Measurements from ENCODE around the gene TSPAN12.

TSPAN12 gene

DNA sequence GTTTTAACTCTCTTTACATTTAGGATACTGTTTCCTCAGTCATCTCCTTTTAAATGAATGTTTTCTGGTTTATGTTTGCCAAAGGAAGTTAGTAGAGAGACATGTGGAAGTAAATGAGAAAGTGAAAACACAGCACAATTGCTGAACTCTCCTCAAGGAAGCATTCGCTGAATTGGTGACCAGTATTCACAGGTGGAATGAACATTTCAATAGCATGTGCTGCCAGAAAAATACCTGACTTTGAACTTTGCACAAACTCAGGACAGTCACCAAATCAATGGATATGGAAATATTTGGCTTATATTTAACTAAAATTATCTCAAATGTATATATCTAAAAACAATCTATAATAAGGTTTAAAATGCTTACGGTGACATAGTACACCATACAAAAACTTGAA is 28.5 kb downstream of the TSPAN12 start:
- H3K4me3 ChIP-seq (ENCODE audit: low read depth in 1 of 5, low read length in 5 of 5), result no peak overlapping the region

DNA sequence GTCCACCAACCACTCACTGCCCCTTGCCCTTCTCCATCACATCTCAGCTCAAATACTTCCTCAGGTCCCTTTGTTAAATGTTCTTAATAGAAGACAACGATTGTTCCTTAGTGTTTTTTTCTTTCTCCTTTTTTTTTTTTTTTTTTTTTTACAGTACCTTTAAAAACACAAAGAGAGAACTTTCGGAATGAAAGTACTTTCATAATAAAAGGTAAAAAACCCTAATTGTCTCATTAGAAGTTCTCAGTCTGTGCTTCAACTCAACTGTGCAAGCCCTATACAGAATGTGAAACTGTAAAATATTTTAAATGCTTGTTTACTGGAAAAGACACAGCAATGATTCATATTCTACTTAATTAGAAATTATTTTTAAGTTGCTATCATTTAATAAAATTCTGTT is 29.4 kb downstream of the TSPAN12 start:
- Histone ChIP-seq H3K9me3 (ENCODE audit: control insufficient read depth in 5 of 5, low read length in 5 of 5) (no peaks in the 10 kb centered on the region), H3K9ac (ENCODE audit: low read length in 5 of 5) (no peak overlapping the region), H3K27me3 (ENCODE audit: control insufficient read depth in 5 of 5, insufficient read depth in 4 of 5, low read length in 5 of 5) (no peaks in the 10 kb centered on the region), H3K4me3 (ENCODE audit: low read depth in 1 of 5, low read length in 5 of 5) (no peak overlapping the region), H3K27ac (ENCODE audit: low read depth, low read length) (no peak overlapping the region), H3K4me1 (ENCODE audit: control insufficient read depth in 5 of 5, insufficient read depth in 5 of 5, low read length in 5 of 5) (no peaks in the 10 kb centered on the region), H3K36me3 (ENCODE audit: control insufficient read depth in 5 of 5, insufficient read depth in 5 of 5, low read length in 5 of 5) (no peaks in the 10 kb centered on the region)

More for the DNA sequence above, 28.5 kb downstream of the TSPAN12 start:
- no peaks in the 10 kb centered on the region for H3K36me3 ChIP-seq (ENCODE audit: control insufficient read depth in 5 of 5, insufficient read depth in 5 of 5, low read length in 5 of 5)
- no peaks in the 10 kb centered on the region for H3K9me3 ChIP-seq (ENCODE audit: control insufficient read depth in 5 of 5, low read length in 5 of 5)
- H3K9ac ChIP-seq (ENCODE audit: low read length in 5 of 5), result no peak overlapping the region
- H3K27ac ChIP-seq (ENCODE audit: low read depth, low read length), result no peak overlapping the region
- no peaks in the 10 kb centered on the region for H3K27me3 ChIP-seq (ENCODE audit: control insufficient read depth in 5 of 5, insufficient read depth in 4 of 5, low read length in 5 of 5)
- H3K4me1 ChIP-seq (ENCODE audit: control insufficient read depth in 5 of 5, insufficient read depth in 5 of 5, low read length in 5 of 5), result no peaks in the 10 kb centered on the region

GRCh38 chr7:120827371-120828118 is 30.4 kb downstream of the TSPAN12 start:
- Histone ChIP-seq H3K9me3 (ENCODE audit: control insufficient read depth in 5 of 5, low read length in 5 of 5) (no peaks in the 10 kb centered on the region), H3K27ac (ENCODE audit: low read depth, low read length) (no peak overlapping the region), H3K36me3 (ENCODE audit: control insufficient read depth in 5 of 5, insufficient read depth in 5 of 5, low read length in 5 of 5) (no peaks in the 10 kb centered on the region), H3K4me3 (ENCODE audit: low read depth in 1 of 5, low read length in 5 of 5) (no peak overlapping the region), H3K4me1 (ENCODE audit: control insufficient read depth in 5 of 5, insufficient read depth in 5 of 5, low read length in 5 of 5) (no peaks in the 10 kb centered on the region), H3K27me3 (ENCODE audit: control insufficient read depth in 5 of 5, insufficient read depth in 4 of 5, low read length in 5 of 5) (no peaks in the 10 kb centered on the region), H3K9ac (ENCODE audit: low read length in 5 of 5) (no peak overlapping the region)

DNA sequence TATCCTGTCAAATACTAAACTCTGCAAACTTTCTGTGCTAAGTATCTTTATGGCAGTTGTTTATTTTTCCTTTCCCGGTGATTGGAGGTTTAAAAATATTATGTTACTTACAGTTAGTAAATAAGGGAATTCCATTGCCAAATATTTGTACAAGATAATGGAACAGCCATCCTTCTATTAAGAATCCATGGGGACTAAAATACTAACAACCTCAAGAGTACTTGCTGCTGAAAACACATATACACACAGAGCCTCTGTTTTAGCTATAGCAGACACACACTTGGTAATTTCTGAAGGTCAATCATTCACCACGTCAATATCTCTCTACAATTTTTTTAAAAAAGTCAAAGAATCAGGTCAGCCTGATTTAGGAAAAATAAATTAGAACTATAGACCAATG is 32.4 kb downstream of the TSPAN12 start:
- Histone ChIP-seq H3K9me3 (ENCODE audit: control insufficient read depth in 5 of 5, low read length in 5 of 5) (no peaks in the 10 kb centered on the region), H3K36me3 (ENCODE audit: control insufficient read depth in 5 of 5, insufficient read depth in 5 of 5, low read length in 5 of 5) (no peaks in the 10 kb centered on the region), H3K27ac (ENCODE audit: low read depth, low read length) (no peak overlapping the region), H3K27me3 (ENCODE audit: control insufficient read depth in 5 of 5, insufficient read depth in 4 of 5, low read length in 5 of 5) (no peaks in the 10 kb centered on the region), H3K4me3 (ENCODE audit: low read depth in 1 of 5, low read length in 5 of 5) (no peak overlapping the region), H3K9ac (ENCODE audit: low read length in 5 of 5) (no peak overlapping the region), H3K4me1 (ENCODE audit: control insufficient read depth in 5 of 5, insufficient read depth in 5 of 5, low read length in 5 of 5) (no peaks in the 10 kb centered on the region)

DNA sequence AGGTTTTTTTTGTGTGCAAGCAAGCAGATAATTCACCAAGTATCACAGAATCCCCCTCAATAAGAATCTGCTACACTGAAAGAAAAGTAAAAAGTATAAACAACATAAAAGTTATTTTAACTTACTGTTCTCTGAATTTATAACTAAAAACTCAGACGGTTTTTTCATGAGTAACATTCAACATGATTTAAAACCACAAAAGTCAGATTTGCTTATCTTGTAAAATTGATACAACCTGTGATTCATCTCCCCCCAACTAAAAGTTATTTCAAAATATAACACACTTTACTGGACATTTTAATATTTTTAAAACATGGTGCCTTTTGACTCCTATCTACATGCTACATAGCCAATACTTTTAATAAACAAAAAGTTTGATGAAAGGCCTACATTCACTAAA is 32.8 kb downstream of the TSPAN12 start:
- Histone ChIP-seq H3K4me1 (ENCODE audit: control insufficient read depth in 5 of 5, insufficient read depth in 5 of 5, low read length in 5 of 5) (no peaks in the 10 kb centered on the region), H3K4me3 (ENCODE audit: low read depth in 1 of 5, low read length in 5 of 5) (no peak overlapping the region), H3K36me3 (ENCODE audit: control insufficient read depth in 5 of 5, insufficient read depth in 5 of 5, low read length in 5 of 5) (no peaks in the 10 kb centered on the region), H3K27ac (ENCODE audit: low read depth, low read length) (no peak overlapping the region), H3K27me3 (ENCODE audit: control insufficient read depth in 5 of 5, insufficient read depth in 4 of 5, low read length in 5 of 5) (no peaks in the 10 kb centered on the region), H3K9ac (ENCODE audit: low read length in 5 of 5) (no peak overlapping the region), H3K9me3 (ENCODE audit: control insufficient read depth in 5 of 5, low read length in 5 of 5) (no peaks in the 10 kb centered on the region)

DNA sequence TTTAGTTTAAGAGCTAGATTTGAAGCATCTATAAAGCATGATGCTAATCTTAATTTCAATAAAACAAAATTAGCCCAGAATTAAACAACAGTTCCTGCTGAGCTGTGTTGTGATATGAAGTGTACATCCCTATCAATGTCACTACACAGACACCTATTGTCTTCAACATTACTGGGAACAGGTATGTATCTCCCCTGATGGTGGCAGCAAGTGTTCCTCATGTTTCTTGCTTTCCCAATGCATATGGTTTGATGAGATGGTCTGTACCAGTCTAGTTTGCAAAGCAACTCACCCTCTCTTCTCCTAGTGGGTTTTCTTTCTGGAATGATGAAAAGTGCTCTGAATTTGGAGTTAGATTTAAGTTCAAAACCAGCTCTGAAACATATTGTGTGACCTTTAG is 38.1 kb downstream of the TSPAN12 start:
- Histone ChIP-seq H3K9ac (ENCODE audit: low read length in 5 of 5) (no peak overlapping the region), H3K27ac (ENCODE audit: low read depth, low read length) (no peak overlapping the region), H3K36me3 (ENCODE audit: control insufficient read depth in 5 of 5, insufficient read depth in 5 of 5, low read length in 5 of 5) (peaks cover 0 to 3% (median 0%) of the 10 kb centered on the region in 5 donors), H3K27me3 (ENCODE audit: control insufficient read depth in 5 of 5, insufficient read depth in 4 of 5, low read length in 5 of 5) (no peaks in the 10 kb centered on the region), H3K4me3 (ENCODE audit: low read depth in 1 of 5, low read length in 5 of 5) (no peak overlapping the region), H3K4me1 (ENCODE audit: control insufficient read depth in 5 of 5, insufficient read depth in 5 of 5, low read length in 5 of 5) (no peaks in the 10 kb centered on the region), H3K9me3 (ENCODE audit: control insufficient read depth in 5 of 5, low read length in 5 of 5) (no peaks in the 10 kb centered on the region)

DNA sequence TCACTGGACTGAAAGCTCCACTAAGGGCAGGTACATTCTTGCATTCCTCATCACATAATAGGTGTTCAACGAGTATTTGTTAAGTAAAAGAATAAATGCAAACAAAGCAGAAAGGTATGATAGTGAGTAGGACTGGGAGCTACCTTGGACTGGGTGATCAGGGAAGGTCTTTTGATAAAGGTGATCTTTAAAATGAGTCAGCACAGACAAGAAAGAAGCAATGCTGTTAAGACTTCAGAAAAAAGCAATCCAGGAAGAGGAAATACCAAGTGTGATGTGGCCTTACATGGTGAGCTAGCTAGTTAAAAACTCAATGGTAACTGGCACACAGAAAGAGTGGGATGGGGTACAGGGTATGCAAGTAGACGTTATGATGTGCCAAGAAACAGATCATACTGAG is 40.1 kb downstream of the TSPAN12 start:
- Histone ChIP-seq H3K36me3 (ENCODE audit: control insufficient read depth in 5 of 5, insufficient read depth in 5 of 5, low read length in 5 of 5) (peaks cover 0 to 3% (median 0%) of the 10 kb centered on the region in 5 donors), H3K27me3 (ENCODE audit: control insufficient read depth in 5 of 5, insufficient read depth in 4 of 5, low read length in 5 of 5) (no peaks in the 10 kb centered on the region), H3K9ac (ENCODE audit: low read length in 5 of 5) (no peak overlapping the region), H3K9me3 (ENCODE audit: control insufficient read depth in 5 of 5, low read length in 5 of 5) (no peaks in the 10 kb centered on the region), H3K4me3 (ENCODE audit: low read depth in 1 of 5, low read length in 5 of 5) (no peak overlapping the region), H3K27ac (ENCODE audit: low read depth, low read length) (no peak overlapping the region), H3K4me1 (ENCODE audit: control insufficient read depth in 5 of 5, insufficient read depth in 5 of 5, low read length in 5 of 5) (no peaks in the 10 kb centered on the region)

DNA sequence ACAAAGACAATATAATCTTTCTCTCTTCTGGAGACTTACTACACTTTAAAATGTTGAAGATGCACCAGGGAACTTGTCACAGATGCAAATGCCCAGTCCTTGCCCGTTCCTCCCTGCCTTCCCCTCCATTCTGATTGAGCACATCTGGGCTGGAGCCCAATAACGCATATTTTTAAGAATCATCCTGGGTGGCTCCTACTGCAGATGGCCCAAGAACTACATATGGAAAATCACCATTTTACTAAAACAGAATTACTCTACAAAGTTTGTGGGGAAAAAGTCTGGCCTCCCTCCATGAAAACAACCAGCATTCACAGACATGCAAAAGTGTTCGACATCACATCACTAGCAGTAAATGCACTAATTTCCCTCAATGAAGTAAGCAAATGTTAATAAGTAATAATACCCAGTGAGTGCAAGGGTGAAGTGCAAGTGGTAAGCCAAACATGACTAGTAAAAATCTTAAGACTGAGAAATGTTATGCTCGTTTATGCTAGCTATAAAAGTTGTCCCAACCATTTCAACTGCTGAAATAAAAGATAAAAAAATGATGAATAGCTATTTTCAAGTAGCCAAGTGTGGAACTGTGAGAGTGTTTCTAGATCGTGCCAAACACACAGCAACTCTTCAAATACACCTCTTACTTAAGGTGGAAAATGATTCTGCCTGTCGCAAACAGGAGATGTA is 43.5 kb downstream of the TSPAN12 start:
- Histone ChIP-seq H3K36me3 (ENCODE audit: control insufficient read depth in 5 of 5, insufficient read depth in 5 of 5, low read length in 5 of 5) (peaks cover 0 to 3% (median 0%) of the 10 kb centered on the region in 5 donors), H3K4me1 (ENCODE audit: control insufficient read depth in 5 of 5, insufficient read depth in 5 of 5, low read length in 5 of 5) (no peaks in the 10 kb centered on the region), H3K27ac (ENCODE audit: low read depth, low read length) (no peak overlapping the region), H3K4me3 (ENCODE audit: low read depth in 1 of 5, low read length in 5 of 5) (no peak overlapping the region), H3K9me3 (ENCODE audit: control insufficient read depth in 5 of 5, low read length in 5 of 5) (no peaks in the 10 kb centered on the region), H3K9ac (ENCODE audit: low read length in 5 of 5) (no peak overlapping the region), H3K27me3 (ENCODE audit: control insufficient read depth in 5 of 5, insufficient read depth in 4 of 5, low read length in 5 of 5) (no peaks in the 10 kb centered on the region)

GRCh38 chr7:120813546-120814252 is 44.2 kb downstream of the TSPAN12 start:
- Histone ChIP-seq H3K36me3 (ENCODE audit: control insufficient read depth in 5 of 5, insufficient read depth in 5 of 5, low read length in 5 of 5) (peaks cover 0 to 3% (median 0%) of the 10 kb centered on the region in 5 donors), H3K4me3 (ENCODE audit: low read depth in 1 of 5, low read length in 5 of 5) (no peak overlapping the region), H3K27ac (ENCODE audit: low read depth, low read length) (no peak overlapping the region), H3K4me1 (ENCODE audit: control insufficient read depth in 5 of 5, insufficient read depth in 5 of 5, low read length in 5 of 5) (no peaks in the 10 kb centered on the region), H3K27me3 (ENCODE audit: control insufficient read depth in 5 of 5, insufficient read depth in 4 of 5, low read length in 5 of 5) (no peaks in the 10 kb centered on the region), H3K9ac (ENCODE audit: low read length in 5 of 5) (no peak overlapping the region), H3K9me3 (ENCODE audit: control insufficient read depth in 5 of 5, low read length in 5 of 5) (no peaks in the 10 kb centered on the region)

- Histone ChIP-seq H3K9me3 (ENCODE audit: control insufficient read depth in 5 of 5, low read length in 5 of 5) (no peaks in the 10 kb centered on the region), H3K4me3 (ENCODE audit: low read depth in 1 of 5, low read length in 5 of 5) (no peak overlapping the region), H3K27me3 (ENCODE audit: control insufficient read depth in 5 of 5, insufficient read depth in 4 of 5, low read length in 5 of 5) (no peaks in the 10 kb centered on the region), H3K9ac (ENCODE audit: low read length in 5 of 5) (no peak overlapping the region), H3K4me1 (ENCODE audit: control insufficient read depth in 5 of 5, insufficient read depth in 5 of 5, low read length in 5 of 5) (no peaks in the 10 kb centered on the region), H3K36me3 (ENCODE audit: control insufficient read depth in 5 of 5, insufficient read depth in 5 of 5, low read length in 5 of 5) (peaks cover 0 to 3% (median 0%) of the 10 kb centered on the region in 5 donors), H3K27ac (ENCODE audit: low read depth, low read length) (no peak overlapping the region)
These were observed 44.9 kb downstream of the TSPAN12 start for GRCh38 chr7:120813089-120813488.
